Measurements from ENCODE around the gene ZC2HC1B.
"Not testable (repeated sequence)": the region's sequence is repeated elsewhere in the genome, so short reads cannot be mapped to it uniquely, and the experiment has no call there.

- TF ChIP-seq CTCF, POLR2A (IDR thresholded peaks at IDR 0.05): not testable (repeated sequence)
Observed at GRCh38 chr6:143855057-143855456, 9.2 kb upstream of the ZC2HC1B start.
